HG03095 (cell line): ENCODE data around the gene KDM7A.
A peak's percentile ranks its signal among the peaks of the same experiment; 100 is the strongest.
"Not testable (repeated sequence)": the region's sequence is repeated elsewhere in the genome, so short reads cannot be mapped to it uniquely, and the experiment has no call there.

Source experiments
- ATAC-seq: cut with Tn5 transposase; IDR thresholded peaks from one replicate; pipeline ENCODE4 v1.9.1; 2021; ENCODE audit warnings: moderate library complexity; ENCODE audit not compliant: unreplicated experiment

KDM7A gene

GRCh38 chr7:140203556-140203955 lies 26.8 kb upstream of the KDM7A start:
- ATAC-seq: no peak

GRCh38 chr7:140202942-140203341 lies 26.2 kb upstream of the KDM7A start:
- not testable (repeated sequence) for ATAC-seq

- ATAC-seq: no peak
Measured at GRCh38 chr7:140201393-140201792, 24.6 kb upstream of the KDM7A start.

- ATAC-seq: no peak
Measured at GRCh38 chr7:140200061-140200989, 23.5 kb upstream of the KDM7A start.

GRCh38 chr7:140197938-140198337 lies 21.2 kb upstream of the KDM7A start:
- ATAC-seq: no peak

- no peak for ATAC-seq
Measured at GRCh38 chr7:140197218-140197890, 20.6 kb upstream of the KDM7A start.

- no peak for ATAC-seq
Measured at GRCh38 chr7:140196361-140197217, 19.8 kb upstream of the KDM7A start.

GRCh38 chr7:140195859-140196258 lies 19.1 kb upstream of the KDM7A start:
- no peak for ATAC-seq

GRCh38 chr7:140192620-140193019 lies 15.8 kb upstream of the KDM7A start:
- no peak for ATAC-seq

GRCh38 chr7:140192176-140192575 lies 15.4 kb upstream of the KDM7A start:
- no peak for ATAC-seq

- no peak for ATAC-seq
Measured at GRCh38 chr7:140190588-140190987, 13.8 kb upstream of the KDM7A start.

GRCh38 chr7:140189917-140190316 lies 13.1 kb upstream of the KDM7A start:
- no peak for ATAC-seq

- ATAC-seq: no peak
Measured at GRCh38 chr7:140182917-140183316, 6.1 kb upstream of the KDM7A start.

- ATAC-seq: no peak
Measured at GRCh38 chr7:140179339-140179738, 2.6 kb upstream of the KDM7A start.

GRCh38 chr7:140176122-140176701 lies 571 bp downstream of the KDM7A start:
- ATAC-seq: peak; percentile 9

- ATAC-seq: peak; percentile 47
Measured at GRCh38 chr7:140175221-140176121, 1.3 kb downstream of the KDM7A start.

- no peak for ATAC-seq
Measured at GRCh38 chr7:140174217-140174616, 2.6 kb downstream of the KDM7A start.

- ATAC-seq: no peak
Measured at GRCh38 chr7:140170375-140170774, 6.4 kb downstream of the KDM7A start.

- no peak for ATAC-seq
Measured at GRCh38 chr7:140168816-140169215, 8.0 kb downstream of the KDM7A start.

- no peak for ATAC-seq
Measured at GRCh38 chr7:140165422-140165821, 11.4 kb downstream of the KDM7A start.
